Epidermal melanocyte (primary cell): ENCODE data around the gene KRT81.

Experiments used
- DNase-seq: peaks from one replicate; pipeline ENCODE4 v3.0.0; 2011; ENCODE audit warnings: low spot score; ENCODE audit not compliant: insufficient read length

Gene KRT81

GRCh38 chr12:52291267-52291935 is at the start of gene KRT81:
TSS of gene KRT81 (minus strand) at chr12:52291534. CDS start at chr12:52291465, 69 bp downstream.
- DNase-seq, result no peak

GRCh38 chr12:52338241-52338960 is 47.1 kb upstream of the KRT81 start:
- no peak for DNase-seq

- no peak for DNase-seq
These were observed 45.7 kb upstream of the KRT81 start for GRCh38 chr12:52337054-52337453.

- DNase-seq, result no peak
These were observed 45.3 kb upstream of the KRT81 start for GRCh38 chr12:52336641-52337040.

GRCh38 chr12:52335598-52336262 is 44.4 kb upstream of the KRT81 start:
- no peak for DNase-seq

- DNase-seq, result no peak
These were observed 42.9 kb upstream of the KRT81 start for GRCh38 chr12:52334185-52334584.

GRCh38 chr12:52333321-52333720 is 42.0 kb upstream of the KRT81 start:
- DNase-seq, result no peak

- no peak for DNase-seq
These were observed 41.0 kb upstream of the KRT81 start for GRCh38 chr12:52332381-52332780.

GRCh38 chr12:52331833-52332232 is 40.5 kb upstream of the KRT81 start:
- DNase-seq, result no peak

GRCh38 chr12:52331039-52331438 is 39.7 kb upstream of the KRT81 start:
- DNase-seq, result no peak

GRCh38 chr12:52327830-52328500 is 36.6 kb upstream of the KRT81 start:
- no peak for DNase-seq

- peak; percentile 98 for DNase-seq
These were observed 35.9 kb upstream of the KRT81 start for GRCh38 chr12:52327052-52327829.

GRCh38 chr12:52324153-52324444 is 32.8 kb upstream of the KRT81 start:
- no peak for DNase-seq

- no peak for DNase-seq
These were observed 32.2 kb upstream of the KRT81 start for GRCh38 chr12:52323416-52324152.

- no peak for DNase-seq
These were observed 31.7 kb upstream of the KRT81 start for GRCh38 chr12:52323001-52323400.

- no peak for DNase-seq
These were observed 30.7 kb upstream of the KRT81 start for GRCh38 chr12:52322069-52322468.

GRCh38 chr12:52321418-52321817 is 30.1 kb upstream of the KRT81 start:
- no peak for DNase-seq

GRCh38 chr12:52320784-52321400 is 29.6 kb upstream of the KRT81 start, which contains the start of gene KRT83:
TSS of gene KRT83 (minus strand) at chr12:52321398. CDS start at chr12:52321335, 63 bp downstream.
- no peak for DNase-seq

- DNase-seq, result no peak
These were observed 27.8 kb upstream of the KRT81 start for GRCh38 chr12:52319097-52319496.
